ENCODE measurements around the gene PCDHGB5.
"Not testable (repeated sequence)": the region's sequence is repeated elsewhere in the genome, so short reads cannot be mapped to it uniquely, and the experiment has no call there.

PCDHGB5 gene

DNA sequence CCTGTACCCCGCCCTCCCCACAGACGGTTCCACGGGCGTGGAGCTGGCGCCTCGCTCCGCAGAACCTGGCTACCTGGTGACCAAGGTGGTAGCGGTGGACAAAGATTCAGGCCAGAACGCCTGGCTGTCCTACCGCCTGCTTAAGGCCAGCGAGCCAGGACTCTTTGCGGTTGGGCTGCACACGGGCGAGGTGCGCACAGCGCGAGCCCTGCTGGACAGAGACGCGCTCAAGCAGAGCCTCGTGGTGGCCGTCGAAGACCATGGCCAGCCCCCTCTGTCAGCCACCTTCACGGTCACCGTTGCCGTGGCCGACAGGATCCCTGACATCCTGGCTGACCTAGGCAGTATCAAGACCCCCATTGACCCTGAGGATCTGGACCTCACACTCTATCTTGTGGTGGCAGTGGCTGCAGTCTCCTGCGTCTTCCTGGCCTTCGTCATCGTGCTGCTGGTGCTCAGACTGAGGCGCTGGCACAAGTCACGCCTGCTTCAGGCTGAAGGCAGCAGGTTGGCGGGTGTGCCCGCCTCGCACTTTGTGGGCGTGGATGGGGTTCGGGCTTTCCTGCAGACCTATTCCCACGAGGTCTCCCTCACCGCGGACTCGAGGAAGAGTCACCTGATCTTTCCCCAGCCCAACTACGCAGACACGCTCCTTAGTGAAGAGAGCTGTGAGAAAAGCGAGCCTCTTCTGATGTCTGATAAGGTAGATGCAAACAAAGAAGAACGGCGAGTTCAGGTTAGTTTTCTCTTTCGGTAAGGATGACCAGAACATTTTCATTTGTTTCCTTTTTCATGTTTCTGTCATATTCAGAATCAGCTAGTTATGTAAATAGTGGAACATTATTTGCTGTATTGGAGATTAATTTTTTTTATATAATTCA is 31.5 kb upstream of the PCDHGB5 start:
- Mint-ChIP-seq H3K9me3 (peaks cover 18% of the 10 kb centered on the region), H3K36me3 (ENCODE audit: insufficient read depth) (peaks cover 11% of the 10 kb centered on the region), H3K27me3 (peaks cover 85% of the 10 kb centered on the region), H3K4me1 (peaks cover 8% of the 10 kb centered on the region), H3K27ac (ENCODE audit: low read depth) (peak overlapping the region; percentile 25), H3K4me3 (no peak overlapping the region)
- DNase-seq (ENCODE audit: low spot score in 2 of 2) (no peak), ATAC-seq (replicated peaks; ENCODE audit: extremely low read depth, poor library complexity, severe bottlenecking) (no peak)

DNA sequence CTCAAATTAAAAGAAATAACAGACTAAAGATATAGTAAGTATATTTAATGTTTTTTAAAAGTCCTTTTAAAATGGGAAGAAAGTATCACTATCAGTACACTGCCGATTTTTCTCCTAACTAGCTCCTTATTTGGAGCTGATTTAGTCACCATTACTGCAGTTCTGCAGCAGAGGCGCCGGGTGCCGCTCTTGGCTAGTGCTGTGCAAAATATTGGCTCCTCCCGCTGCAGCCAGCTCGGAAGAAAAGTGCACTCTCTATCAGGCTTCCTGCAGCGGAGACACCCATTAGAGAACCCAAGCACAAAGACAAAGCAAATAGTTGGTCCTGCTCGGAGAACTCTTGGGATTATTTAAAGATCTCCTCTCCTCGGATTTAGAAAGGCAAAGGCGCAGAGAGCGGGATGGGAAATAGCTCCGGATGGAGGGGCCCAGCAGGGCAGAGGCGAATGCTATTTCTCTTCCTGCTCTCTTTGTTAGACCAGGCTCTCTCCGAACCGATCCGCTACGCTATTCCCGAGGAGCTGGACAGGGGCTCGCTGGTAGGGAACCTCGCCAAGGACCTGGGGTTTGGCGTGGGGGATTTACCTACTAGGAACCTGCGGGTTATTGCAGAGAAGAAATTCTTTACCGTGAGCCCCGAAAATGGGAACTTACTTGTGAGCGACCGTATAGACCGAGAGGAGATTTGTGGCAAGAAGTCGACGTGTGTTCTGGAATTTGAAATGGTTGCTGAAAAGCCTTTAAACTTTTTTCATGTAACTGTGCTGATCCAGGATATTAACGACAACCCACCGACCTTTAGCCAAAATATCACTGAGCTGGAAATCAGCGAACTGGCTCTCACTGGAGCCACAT is 27.5 kb upstream of the PCDHGB5 start, which contains the start of gene PCDHGB3:
Gene PCDHGB3, plus strand, starts transcription at position 249 of the 855 bp plus-strand sequence. Its CDS starts 153 bp downstream, at position 402.
- peaks cover 8% of the 10 kb centered on the region for H3K4me1 Mint-ChIP-seq
- H3K4me3 Mint-ChIP-seq: peak within 1 kb of the TSS; percentile 79
- DNase-seq (ENCODE audit: low spot score in 2 of 2) (no peak), ATAC-seq (replicated peaks; ENCODE audit: extremely low read depth, poor library complexity, severe bottlenecking) (peak; percentile 70)
- peaks cover 64% of the 10 kb centered on the region for H3K27me3 Mint-ChIP-seq
- H3K27ac Mint-ChIP-seq (ENCODE audit: low read depth): no peak within 1 kb of the TSS
- peaks cover 12% of the 10 kb centered on the region for H3K9me3 Mint-ChIP-seq
- peaks cover 8% of the 10 kb centered on the region for H3K36me3 Mint-ChIP-seq (ENCODE audit: insufficient read depth)

- peaks cover 48% of the 10 kb centered on the region for H3K27me3 Mint-ChIP-seq
- ATAC-seq (replicated peaks; ENCODE audit: extremely low read depth, poor library complexity, severe bottlenecking) (no peak), DNase-seq (ENCODE audit: low spot score in 2 of 2) (no peak)
- H3K36me3 Mint-ChIP-seq (ENCODE audit: insufficient read depth): peaks cover 2% of the 10 kb centered on the region
- H3K27ac Mint-ChIP-seq (ENCODE audit: low read depth): no peak overlapping the region
- H3K4me1 Mint-ChIP-seq: peaks cover 8% of the 10 kb centered on the region
- H3K9me3 Mint-ChIP-seq: peaks cover 6% of the 10 kb centered on the region
- H3K4me3 Mint-ChIP-seq: no peak overlapping the region
Measured at GRCh38 chr5:141371572-141372475, 25.9 kb upstream of the PCDHGB5 start.

DNA sequence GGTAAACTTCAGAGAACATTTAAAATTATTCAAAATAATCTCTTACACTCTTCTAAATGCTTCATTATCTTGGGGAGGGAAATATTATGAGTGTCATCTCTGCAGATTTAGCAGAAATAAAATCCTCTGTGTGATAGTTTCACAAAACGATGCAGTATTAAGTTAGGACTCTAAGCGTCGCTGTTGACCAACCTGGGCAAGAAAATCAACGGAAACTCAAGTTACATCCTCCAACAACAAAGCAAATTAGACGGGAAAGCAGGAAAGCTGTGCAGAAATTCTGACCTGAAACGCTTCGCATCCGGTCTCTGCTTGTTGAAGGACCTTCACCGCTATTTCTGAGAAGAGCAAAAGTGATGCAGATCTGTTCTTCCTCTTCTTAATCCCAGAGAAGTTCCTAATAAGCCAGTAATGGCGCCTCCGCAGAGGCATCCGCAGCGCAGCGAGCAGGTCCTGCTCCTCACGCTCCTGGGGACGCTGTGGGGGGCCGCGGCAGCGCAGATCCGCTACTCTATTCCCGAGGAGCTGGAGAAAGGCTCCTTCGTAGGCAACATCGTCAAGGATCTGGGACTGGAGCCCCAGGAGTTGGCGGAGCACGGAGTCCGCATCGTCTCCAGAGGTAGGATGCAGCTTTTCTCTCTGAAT is 24.0 kb upstream of the PCDHGB5 start, which contains the start of gene PCDHGA6:
Gene PCDHGA6, plus strand, starts transcription at position 219 of the 645 bp plus-strand sequence. Its CDS starts 193 bp downstream, at position 412.
- H3K4me1 Mint-ChIP-seq: peaks cover 8% of the 10 kb centered on the region
- no peak within 1 kb of the TSS for H3K4me3 Mint-ChIP-seq
- ATAC-seq (replicated peaks; ENCODE audit: extremely low read depth, poor library complexity, severe bottlenecking) (no peak), DNase-seq (ENCODE audit: low spot score in 2 of 2) (no peak)
- peaks cover 9% of the 10 kb centered on the region for H3K9me3 Mint-ChIP-seq
- no peak within 1 kb of the TSS for H3K27ac Mint-ChIP-seq (ENCODE audit: low read depth)
- peaks cover 2% of the 10 kb centered on the region for H3K36me3 Mint-ChIP-seq (ENCODE audit: insufficient read depth)
- peaks cover 35% of the 10 kb centered on the region for H3K27me3 Mint-ChIP-seq

DNA sequence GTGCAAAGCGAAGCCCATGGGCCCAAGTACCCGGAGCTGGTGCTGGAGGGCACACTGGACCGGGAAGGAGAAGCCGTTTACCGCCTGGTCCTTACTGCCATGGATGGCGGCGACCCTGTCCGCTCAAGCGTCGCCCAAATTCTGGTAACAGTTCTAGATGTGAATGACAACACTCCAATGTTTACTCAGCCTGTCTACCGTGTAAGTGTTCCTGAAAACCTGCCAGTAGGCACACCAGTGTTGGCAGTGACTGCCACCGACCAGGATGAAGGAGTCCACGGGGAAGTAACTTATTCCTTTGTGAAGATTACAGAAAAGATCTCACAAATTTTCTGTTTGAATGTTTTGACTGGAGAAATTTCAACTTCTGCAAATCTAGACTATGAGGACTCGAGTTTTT is 23.1 kb upstream of the PCDHGB5 start:
- Mint-ChIP-seq H3K9me3 (peaks cover 10% of the 10 kb centered on the region), H3K27me3 (peaks cover 31% of the 10 kb centered on the region), H3K4me3 (no peak overlapping the region), H3K36me3 (ENCODE audit: insufficient read depth) (peaks cover 2% of the 10 kb centered on the region), H3K27ac (ENCODE audit: low read depth) (no peak overlapping the region), H3K4me1 (peaks cover 8% of the 10 kb centered on the region)
- DNase-seq (ENCODE audit: low spot score in 2 of 2): no peak
- ATAC-seq (replicated peaks; ENCODE audit: extremely low read depth, poor library complexity, severe bottlenecking): no peak

- H3K4me3 Mint-ChIP-seq; ATAC-seq (replicated peaks; ENCODE audit: extremely low read depth, poor library complexity, severe bottlenecking); DNase-seq (ENCODE audit: low spot score in 2 of 2); H3K36me3 Mint-ChIP-seq (ENCODE audit: insufficient read depth); H3K9me3 Mint-ChIP-seq; H3K4me1 Mint-ChIP-seq; H3K27ac Mint-ChIP-seq (ENCODE audit: low read depth): not testable (repeated sequence)
- peaks cover 21% of the 10 kb centered on the region for H3K27me3 Mint-ChIP-seq
Measured at GRCh38 chr5:141375444-141376155, 22.1 kb upstream of the PCDHGB5 start.

DNA sequence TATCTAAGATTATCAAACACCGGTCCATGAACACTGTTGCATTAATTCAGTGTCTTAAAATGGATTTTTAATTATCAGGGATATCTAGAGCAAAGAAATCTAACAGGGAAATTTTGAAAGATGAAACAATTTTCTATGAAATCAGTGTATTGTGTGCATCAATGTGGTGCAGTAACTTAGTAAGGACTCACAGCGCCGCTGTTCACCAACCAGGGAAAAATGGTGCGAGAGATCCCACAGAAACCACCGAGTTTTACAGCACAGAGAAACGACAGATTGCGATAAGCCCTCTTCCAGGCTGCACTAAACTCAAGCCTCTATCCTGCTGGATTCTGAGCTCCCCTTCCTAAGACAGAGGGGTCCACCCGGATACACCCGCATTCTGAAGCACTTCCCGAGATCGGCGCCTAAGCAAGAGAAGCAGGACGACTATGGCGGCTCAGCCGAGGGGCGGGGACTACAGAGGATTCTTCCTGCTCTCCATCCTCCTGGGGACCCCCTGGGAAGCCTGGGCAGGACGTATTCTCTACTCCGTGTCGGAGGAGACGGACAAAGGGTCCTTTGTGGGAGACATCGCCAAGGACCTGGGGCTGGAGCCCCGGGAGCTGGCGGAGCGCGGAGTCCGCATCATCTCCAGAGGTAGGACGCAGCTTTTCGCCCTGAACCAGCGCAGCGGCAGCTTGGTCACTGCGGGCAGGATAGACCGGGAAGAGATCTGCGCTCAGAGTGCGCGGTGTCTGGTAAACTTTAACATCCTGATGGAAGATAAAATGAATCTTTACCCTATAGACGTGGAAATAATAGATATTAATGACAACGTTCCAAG is 15.1 kb upstream of the PCDHGB5 start, which contains the start of gene PCDHGA7:
Gene PCDHGA7, plus strand, starts transcription at position 274 of the 826 bp plus-strand sequence. Its CDS starts 158 bp downstream, at position 432.
- Mint-ChIP-seq H3K27me3 (peaks cover 49% of the 10 kb centered on the region), H3K9me3 (peaks cover 13% of the 10 kb centered on the region)
- no peak for ATAC-seq (replicated peaks; ENCODE audit: extremely low read depth, poor library complexity, severe bottlenecking)

DNA sequence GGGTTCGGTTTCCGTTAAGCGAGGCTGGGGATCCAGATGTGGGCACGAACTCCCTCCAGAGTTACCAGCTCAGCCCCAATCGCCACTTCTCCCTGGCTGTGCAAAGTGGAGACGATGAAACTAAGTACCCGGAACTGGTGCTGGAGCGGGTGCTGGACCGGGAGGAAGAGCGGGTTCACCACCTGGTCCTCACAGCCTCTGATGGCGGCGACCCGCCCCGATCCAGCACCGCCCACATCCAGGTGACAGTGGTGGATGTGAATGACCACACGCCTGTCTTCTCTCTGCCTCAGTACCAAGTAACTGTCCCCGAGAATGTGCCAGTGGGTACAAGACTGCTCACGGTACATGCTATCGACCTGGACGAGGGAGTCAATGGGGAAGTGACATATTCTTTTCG is 14.4 kb upstream of the PCDHGB5 start:
- ATAC-seq (replicated peaks; ENCODE audit: extremely low read depth, poor library complexity, severe bottlenecking): no peak
- Mint-ChIP-seq H3K36me3 (ENCODE audit: insufficient read depth) (peaks cover 3% of the 10 kb centered on the region), H3K27ac (ENCODE audit: low read depth) (no peak overlapping the region), H3K4me3 (peak overlapping the region; percentile 52), H3K9me3 (peaks cover 14% of the 10 kb centered on the region), H3K4me1 (no peaks in the 10 kb centered on the region), H3K27me3 (peaks cover 52% of the 10 kb centered on the region)
- DNase-seq (ENCODE audit: low spot score in 2 of 2): no peak

More for the DNA sequence above, 15.1 kb upstream of the PCDHGB5 start, which contains the start of gene PCDHGA7:
- Mint-ChIP-seq H3K36me3 (ENCODE audit: insufficient read depth) (peaks cover 3% of the 10 kb centered on the region), H3K4me1 (no peaks in the 10 kb centered on the region), H3K4me3 (peak within 1 kb of the TSS; percentile 52), H3K27ac (ENCODE audit: low read depth) (no peak within 1 kb of the TSS)
- no peak for DNase-seq (ENCODE audit: low spot score in 2 of 2)

DNA sequence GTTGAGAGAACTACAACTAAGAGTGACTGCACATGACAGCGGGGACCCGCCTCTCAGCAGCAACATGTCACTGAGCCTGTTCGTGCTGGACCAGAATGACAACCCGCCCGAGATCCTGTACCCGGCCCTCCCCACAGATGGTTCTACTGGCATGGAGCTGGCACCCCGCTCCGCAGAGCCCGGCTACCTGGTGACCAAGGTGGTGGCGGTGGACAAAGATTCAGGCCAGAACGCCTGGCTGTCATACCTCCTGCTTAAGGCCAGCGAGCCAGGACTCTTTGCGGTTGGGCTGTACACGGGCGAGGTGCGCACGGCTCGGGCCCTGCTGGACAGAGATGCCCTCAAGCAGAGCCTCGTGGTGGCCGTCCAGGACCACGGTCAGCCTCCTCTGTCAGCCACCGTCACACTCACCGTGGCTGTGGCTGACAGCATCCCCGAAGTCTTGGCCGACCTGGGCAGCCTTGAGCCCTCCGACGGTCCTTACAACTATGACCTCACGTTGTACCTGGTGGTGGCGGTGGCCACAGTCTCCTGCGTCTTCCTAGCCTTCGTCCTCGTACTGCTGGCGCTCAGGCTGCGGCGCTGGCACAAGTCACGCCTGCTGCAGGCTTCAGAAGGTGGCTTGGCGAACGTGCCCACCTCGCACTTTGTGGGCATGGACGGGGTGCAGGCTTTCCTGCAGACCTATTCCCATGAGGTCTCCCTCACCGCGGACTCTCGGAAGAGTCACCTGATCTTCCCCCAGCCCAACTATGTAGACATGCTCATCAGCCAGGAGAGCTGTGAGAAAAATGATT is 13.1 kb upstream of the PCDHGB5 start:
- Mint-ChIP-seq H3K9me3 (peaks cover 14% of the 10 kb centered on the region), H3K27me3 (peaks cover 62% of the 10 kb centered on the region), H3K36me3 (ENCODE audit: insufficient read depth) (peaks cover 3% of the 10 kb centered on the region), H3K27ac (ENCODE audit: low read depth) (no peak overlapping the region), H3K4me3 (no peak overlapping the region), H3K4me1 (no peaks in the 10 kb centered on the region)
- ATAC-seq (replicated peaks; ENCODE audit: extremely low read depth, poor library complexity, severe bottlenecking) (no peak), DNase-seq (ENCODE audit: low spot score in 2 of 2) (no peak)

All from central memory CD8-positive, alpha-beta T cell (primary cell).